Measurements from ENCODE around the gene ZNF423.

DNA sequence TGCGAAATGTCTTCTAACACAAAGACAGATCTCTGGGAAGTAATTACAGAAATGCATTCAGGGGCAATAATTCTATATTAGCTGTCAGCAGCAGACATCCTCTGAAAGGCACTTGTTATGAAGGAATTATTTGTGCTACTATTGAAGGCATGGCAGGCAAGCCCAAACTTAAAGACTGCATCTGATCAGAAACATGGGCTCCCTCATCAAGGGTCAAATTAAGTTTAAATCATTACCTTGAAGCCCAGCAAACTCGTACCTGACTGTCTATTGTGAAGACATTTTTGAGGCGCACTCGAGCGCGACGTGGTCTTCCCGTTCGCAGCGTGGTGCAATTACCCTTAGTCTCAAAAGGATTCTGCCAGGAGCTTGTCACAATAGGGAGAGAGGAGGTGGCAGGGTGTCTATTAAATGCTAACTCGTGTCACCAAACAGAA, 110.6 kb downstream of the ZNF423 start:
- TF ChIP-seq CTCF (IDR thresholded peaks at IDR 0.05; ENCODE audit: borderline replicate concordance, extremely low read depth, low read length, poor library complexity, severe bottlenecking) (no peak), EZH2 (IDR thresholded peaks at IDR 0.05; ENCODE audit: borderline replicate concordance, low read depth, low read length, severe bottlenecking) (no peak)
